Superior temporal gyrus (tissue), 1 donor: ENCODE measurements around the gene LIN7C.

Experiments
- DNase-seq: peaks from one replicate; pipeline ENCODE4 v3.0.0-alpha.2; 2016; ENCODE audit errors: extremely low spot score

The LIN7C gene

GRCh38 chr11:27447288-27448183 is 59.0 kb downstream of the LIN7C start:
- DNase-seq: no peak

GRCh38 chr11:27445625-27446024 is 60.9 kb downstream of the LIN7C start:
- no peak for DNase-seq

GRCh38 chr11:27444801-27445215 is 61.8 kb downstream of the LIN7C start:
- DNase-seq: no peak
